Measurements from ENCODE around the gene CAMK1D.

DNA sequence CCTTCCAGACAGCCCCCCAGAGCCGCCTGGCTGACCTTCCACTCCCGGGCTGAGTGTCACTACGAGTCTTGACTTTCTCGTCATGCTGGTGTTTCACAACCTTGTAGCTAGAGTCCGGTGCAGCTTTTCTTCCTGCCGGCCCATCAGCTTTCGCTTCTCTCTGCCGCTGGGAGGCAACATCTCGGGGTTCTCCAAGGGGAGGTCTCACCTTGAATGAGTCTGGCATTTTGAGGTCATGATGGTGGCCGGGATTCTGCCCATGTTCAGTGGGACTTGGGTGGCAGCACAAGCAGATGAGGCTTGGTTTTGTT is 285.2 kb downstream of the CAMK1D start:
- TF ChIP-seq, protein P1, sequence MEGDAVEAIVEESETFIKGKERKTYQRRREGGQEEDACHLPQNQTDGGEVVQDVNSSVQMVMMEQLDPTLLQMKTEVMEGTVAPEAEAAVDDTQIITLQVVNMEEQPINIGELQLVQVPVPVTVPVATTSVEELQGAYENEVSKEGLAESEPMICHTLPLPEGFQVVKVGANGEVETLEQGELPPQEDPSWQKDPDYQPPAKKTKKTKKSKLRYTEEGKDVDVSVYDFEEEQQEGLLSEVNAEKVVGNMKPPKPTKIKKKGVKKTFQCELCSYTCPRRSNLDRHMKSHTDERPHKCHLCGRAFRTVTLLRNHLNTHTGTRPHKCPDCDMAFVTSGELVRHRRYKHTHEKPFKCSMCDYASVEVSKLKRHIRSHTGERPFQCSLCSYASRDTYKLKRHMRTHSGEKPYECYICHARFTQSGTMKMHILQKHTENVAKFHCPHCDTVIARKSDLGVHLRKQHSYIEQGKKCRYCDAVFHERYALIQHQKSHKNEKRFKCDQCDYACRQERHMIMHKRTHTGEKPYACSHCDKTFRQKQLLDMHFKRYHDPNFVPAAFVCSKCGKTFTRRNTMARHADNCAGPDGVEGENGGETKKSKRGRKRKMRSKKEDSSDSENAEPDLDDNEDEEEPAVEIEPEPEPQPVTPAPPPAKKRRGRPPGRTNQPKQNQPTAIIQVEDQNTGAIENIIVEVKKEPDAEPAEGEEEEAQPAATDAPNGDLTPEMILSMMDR (IDR thresholded peaks at IDR 0.05; ENCODE audit: low read depth, low read length, poor library complexity, severe bottlenecking) = no peak
- TF ChIP-seq EZH2phosphoT487 (IDR thresholded peaks at IDR 0.05; ENCODE audit: borderline replicate concordance, low read length) = no peak

All from DOHH2 (cell line).